Activated CD4-positive, alpha-beta T cell treated with anti-CD3 and anti-CD28 coated beads for 1 hour (primary cell): ENCODE results near the gene TTC28.

Experiments
- DNase-seq: peaks from one replicate; pipeline ENCODE4 v3.0.0-alpha.2; 2020

TTC28 gene

DNA sequence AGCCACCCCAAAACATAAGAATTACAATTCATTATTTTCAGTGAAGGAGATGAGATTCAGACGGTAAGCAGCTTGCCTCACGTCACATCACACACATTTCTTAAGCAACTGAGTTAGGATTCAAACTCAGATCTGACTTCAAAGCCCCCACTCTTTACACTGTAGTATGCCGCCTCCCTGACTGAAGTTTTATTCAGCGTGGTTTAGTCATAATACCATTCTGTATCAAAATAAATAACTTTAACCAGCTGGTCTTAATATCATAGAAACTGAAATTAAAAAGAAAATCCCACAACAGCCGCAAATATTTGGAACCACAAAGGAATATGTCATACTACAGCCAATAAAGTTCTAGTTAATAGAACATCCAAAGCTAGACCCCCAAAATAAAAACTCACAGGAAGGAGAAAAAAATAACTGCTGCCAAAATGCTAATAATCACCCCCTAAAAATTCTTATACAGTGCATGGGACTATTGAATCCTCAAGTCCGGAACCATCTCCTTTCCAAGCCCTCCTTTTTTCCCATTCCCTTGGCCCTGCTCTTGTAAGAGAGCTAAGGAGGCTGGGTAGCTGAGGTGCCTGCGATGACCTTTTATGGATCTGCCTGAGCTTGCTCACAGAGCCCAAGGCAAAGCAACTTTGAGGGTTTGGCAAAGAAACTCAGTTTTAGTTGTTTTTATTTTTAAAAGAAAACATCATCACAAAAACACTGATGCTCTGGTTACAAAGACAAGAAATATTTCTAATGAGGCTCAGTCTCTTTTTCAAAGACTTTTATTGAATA lies 334.5 kb downstream of the TTC28 start:
- DNase-seq: no peak

DNA sequence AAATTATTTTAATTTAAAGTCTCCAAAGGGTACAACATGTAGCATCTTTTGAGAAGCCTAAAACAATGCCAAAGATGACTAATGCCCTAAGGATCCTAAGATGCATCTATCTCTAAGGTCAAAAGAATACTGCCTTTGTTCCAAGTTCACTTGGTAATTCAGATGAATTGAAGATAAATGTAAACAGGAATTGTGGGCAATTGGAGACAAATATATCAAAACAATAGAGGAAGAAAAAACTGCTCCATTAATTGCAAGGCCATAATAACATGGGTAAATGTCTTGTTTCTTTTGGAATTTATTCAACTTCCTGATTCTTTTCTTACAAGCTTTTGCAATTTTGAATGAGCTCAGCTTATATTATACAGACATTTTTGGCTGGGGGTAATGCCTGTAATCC lies 338.6 kb downstream of the TTC28 start:
- DNase-seq: no peak

DNA sequence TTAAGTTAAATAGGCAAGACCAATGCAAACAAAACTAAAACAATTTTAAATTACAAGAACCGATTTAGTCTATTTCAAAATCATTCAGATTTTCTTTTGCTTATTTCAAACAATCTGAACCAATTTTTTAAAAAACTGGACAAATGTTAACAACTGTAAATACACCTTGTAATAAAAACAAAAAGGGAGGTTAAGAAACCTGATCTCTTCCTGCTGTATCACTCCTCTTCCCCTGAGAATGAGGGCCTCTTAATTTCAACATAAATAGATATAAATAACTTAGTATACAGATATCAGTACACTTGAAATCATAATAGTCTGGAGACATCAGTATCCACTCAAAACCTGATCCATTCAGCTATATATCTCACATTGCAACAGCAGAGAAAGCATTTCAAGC lies 346.6 kb downstream of the TTC28 start:
- no peak for DNase-seq

DNA sequence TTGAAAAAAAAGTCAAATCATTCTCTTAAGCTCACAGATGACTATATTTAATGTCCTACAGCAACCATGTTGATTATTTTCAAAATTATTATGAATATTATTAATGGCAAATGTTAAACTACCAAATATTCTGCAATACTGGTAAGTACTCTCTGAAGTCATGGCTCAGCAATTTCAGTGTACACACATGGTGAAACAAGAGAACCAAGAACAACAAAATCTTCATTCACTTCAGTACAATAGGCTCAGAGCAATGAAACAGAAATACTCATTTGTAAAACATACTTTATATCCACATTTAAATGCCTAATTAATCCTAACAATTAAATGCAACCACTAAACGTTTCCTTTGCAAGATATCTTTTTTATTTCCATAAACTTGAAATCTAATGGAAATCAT lies 347.2 kb downstream of the TTC28 start:
- DNase-seq: no peak

DNA sequence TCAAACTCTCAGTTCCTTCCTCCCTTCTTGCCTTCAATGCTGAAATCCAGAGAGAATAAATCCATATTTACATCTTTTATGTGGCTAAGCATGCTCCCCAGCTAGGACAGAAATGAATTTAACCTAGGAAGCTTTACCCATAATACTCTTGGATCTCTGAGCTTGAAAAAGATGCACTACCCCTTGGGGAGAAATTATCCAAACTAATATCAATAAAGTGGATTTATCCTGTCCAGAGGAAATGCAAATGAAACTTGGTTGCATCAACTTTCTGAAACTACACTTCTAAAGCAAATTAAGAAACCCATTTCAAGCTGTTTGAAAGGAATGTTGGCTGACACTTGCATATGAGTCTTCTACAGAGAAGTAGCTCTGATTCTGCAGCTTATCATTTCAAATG lies 347.9 kb downstream of the TTC28 start:
- no peak for DNase-seq

DNA sequence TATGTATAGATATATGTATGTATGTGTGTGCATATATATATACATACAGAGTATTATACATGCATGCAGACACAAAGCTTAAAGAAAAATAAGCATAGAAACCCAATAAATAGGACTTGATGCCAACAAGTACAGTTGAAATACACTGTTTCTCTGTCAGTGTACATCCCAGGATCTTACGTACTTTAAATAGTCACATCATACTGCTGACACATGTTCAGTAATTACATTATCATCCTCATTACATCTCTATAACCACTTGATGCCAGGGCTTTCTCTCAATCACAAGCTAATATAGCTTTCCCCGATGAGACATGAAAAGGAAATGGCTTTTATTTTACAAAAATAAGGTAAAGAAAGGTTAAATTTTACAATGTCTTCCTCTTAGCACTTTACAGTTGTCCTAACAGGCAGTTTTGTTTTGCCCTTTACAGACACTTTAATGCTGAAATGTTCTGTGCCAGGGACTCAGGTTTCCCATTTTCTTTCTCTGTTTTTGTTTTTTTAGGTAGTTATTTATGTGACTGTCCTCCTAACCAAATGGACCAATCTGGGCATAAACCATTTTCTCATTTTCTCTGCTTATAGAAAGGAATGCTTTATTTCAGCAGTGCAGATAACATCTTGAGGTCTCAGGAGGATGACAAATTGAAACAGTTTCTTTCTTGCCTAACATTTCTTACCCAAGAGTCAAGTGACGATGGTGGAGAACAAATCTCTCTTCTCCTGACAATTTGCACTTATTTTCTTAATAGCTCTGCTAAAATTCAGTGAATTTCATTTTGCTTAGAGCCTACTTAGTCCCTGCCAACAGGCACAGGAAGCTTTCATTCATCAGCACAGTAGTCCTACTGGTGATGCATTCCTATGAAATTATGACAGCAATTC lies 350.2 kb downstream of the TTC28 start:
- no peak for DNase-seq

DNA sequence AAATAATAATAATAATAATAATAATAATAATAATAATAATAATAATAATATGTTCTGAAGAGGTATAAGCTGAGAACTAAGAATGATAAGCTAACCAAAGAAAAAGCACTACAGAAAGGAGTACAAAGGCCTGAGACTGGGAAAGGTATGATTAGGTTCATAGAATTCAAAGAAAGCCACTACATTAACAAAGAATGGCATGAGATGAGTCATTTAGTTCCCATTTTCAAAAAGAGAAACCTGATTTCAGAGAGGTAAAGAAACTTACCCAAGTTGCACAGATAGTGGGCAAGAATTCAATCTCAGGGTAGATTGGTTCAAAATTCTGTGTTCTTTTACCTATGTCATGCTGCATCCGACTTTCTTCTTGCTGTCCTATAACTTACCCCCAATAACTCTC lies 350.9 kb downstream of the TTC28 start:
- DNase-seq: no peak

DNA sequence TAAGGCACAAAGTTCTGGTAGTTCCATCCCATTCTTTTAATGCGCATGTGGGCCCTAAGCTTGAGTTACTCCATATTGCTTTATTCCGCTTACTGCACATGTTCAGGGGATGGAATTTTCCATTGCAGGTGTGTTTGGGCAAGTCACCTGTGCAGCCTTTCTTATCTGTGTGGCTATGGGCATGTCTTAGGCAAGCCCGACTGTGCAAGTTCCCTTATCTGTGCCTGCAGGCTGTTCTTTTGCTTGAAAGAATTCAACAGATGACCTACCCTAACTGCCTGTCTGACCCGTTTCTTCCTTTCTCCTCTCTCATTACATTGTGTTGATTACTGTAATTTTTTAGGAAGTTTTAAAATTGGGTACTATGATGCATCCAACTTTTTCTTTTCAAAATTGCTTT lies 363.6 kb downstream of the TTC28 start:
- no peak for DNase-seq

DNA sequence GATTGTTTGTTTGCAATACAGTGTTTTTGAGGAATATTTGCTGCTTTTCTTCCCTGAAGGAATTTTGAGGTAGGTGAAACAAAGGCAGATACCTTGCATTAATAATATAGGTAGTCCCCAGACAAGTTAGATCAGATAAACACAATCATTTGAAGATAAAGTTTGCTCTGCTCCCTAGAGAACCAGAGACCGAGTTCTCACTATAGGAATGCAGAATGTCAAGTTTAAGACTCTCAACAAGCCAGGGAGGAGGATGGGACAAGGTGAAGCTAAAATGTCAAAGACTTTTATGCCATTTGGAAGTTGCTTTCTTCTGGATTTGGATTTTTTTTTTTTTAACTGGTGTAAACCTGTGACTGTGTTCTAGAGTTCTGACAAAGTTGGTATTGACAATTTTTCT lies 364.7 kb downstream of the TTC28 start:
- DNase-seq: no peak

DNA sequence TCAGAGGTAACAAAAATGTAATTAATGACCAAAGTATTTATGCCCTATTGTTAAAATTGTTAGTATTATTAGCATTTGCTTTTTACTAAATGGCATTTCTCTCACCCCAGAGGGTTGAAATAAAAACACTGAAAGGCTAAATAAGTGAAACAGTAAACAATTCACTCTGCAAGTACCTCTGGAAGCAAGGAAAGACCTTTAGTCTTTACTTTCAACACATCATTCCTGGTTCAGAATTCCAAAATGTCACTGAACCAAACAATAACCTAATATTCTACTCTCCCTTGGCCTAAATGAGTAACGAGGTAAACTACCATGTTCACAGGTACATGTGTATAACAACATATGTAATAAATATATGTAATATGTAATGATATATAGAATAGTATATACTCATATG lies 369.3 kb downstream of the TTC28 start:
- no peak for DNase-seq

DNA sequence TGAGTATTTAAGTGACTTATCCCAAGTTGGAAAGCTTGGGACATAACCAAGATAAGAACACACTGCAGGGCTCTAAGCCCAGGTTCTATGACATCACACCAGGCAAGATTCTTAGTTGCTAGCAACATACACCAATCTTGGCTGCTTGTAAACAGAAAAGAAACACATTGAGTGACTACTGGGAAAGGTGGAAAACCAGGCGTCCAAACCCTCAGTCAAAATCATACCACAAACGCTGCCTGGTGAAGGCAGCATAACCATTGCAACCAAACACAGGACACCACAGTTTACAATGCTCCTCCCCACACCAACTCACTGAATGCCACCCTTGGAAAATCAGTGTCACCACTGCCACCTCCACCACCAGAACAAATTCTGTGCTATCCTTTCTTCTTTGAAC lies 379.9 kb downstream of the TTC28 start:
- DNase-seq: no peak

DNA sequence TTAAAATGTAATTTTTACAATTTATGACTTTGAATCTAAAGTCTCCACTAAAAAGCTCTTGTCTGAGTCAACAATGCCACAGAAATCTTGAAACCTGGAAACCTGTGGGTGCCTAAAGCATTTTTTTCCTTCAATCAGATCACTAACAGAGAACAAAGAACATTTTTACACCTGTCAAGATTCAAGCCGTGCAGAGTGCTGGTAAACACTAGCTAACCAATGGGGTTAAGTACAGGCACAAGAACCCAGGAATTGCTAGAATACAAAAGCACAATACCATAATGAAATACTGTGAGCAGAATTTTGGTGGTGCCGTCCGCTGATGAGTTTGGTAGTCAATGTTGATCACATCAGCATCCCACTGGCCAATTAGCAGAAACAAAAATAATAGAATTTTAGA lies 380.3 kb downstream of the TTC28 start:
- DNase-seq: no peak

DNA sequence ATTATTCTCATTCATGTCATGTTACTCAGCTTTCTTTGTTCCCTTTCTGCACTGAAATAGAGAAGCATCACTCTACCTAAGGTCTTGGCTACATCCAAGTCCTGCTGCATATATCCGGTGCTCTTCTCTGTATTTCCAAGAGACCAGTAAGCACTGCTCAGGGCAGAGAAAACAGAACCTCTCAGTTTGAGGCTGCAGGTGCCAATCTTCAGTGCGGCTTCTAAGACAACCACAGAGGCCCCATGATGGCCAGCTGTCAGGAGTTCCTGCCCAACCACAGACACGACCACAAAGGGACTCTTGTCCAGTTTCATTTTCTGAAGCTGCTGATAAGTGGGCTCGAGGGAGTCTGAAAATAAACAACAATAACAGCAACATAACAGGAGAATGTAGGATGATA lies 382.1 kb downstream of the TTC28 start:
- no peak for DNase-seq

DNA sequence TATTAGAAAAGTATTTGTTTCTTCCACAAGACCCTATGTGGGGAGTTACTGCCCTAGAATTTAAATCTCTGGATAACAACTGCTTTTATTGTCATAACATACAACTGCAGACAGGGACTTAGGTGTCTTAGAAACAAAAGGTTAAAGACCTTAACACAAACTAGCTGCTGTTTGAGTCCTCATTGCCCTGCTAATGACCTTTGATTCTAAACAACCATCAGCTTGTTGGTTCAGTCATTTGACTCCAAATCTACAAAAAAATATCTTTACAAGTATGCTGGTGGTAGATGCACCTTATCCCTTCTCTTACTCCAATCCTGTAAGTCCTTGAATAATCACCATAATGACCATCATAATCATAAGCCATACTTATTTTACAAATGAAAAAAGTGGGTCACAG lies 383.2 kb downstream of the TTC28 start:
- no peak for DNase-seq

DNA sequence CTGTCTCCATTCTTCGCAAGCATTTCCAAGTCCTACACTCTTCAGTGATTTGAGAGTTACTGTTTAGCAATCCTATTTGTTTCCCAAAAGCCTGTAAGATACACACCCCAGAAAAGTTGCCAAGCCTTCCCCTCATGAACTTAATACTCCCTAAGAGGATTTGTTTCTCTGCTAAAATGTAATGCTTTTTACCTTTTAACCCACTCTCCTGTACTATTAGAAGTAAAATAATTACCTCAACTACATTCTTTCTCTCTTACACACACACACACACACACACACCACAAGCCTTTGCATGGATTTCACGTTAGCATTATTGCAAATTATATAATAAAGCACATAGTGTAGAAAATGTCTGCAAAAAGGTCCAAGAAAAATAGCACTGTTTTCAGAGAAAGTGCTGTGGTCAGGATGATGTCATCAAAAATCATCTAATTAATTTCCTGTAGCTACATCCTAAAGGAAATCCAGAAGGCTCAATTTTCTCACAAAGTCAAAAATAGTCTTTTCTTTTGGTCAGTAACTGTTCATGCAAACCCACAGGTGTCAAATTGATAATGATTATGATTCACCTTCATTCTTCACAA lies 396.5 kb downstream of the TTC28 start:
- no peak for DNase-seq

DNA sequence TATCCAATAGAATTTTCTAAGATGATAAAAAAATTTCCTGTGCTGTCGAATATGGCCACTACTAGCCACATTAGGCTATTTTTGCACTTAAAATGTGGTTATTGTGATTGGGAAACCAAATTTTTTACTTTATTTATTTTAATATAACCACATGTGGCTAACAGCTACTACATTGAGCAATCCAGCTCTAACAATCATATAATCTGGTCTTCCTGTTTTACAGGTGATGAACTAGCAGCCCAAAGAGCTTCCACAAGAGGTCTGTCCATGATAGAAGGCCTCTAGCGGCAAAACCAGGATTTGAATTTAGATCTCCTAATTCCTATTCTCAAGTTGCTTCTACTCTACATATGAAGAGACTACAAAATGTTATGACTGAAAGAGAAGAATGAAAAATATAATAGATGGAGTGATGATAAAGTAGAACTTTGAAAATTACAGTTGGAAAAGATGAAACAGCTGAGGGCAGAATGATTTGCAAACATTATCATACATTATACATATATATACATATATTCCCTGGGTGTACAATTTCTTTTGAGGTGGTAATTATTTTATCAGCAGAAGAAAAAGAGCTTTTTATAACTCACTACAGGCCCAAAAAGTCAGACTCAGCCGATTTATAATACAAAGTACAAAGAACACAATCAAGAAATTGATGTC lies 397.1 kb downstream of the TTC28 start:
- DNase-seq: no peak

DNA sequence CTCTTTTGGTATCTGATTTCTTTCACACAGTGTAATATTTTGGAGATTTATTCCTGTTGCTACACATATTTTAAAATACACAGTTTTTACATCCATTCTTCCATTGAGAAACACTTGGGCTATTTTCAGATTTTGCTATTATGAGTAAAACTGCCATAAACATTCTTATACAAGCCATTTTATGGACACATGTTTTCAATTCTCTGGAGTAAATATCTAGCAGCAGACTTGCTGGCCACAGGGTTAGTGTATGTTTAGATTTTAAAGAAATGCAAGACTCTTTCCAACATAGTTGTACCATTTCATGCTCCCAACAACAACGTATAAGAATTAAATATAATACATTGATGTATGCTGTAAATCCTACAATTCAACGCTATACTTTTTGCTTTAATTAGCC lies 399.8 kb downstream of the TTC28 start:
- no peak for DNase-seq

DNA sequence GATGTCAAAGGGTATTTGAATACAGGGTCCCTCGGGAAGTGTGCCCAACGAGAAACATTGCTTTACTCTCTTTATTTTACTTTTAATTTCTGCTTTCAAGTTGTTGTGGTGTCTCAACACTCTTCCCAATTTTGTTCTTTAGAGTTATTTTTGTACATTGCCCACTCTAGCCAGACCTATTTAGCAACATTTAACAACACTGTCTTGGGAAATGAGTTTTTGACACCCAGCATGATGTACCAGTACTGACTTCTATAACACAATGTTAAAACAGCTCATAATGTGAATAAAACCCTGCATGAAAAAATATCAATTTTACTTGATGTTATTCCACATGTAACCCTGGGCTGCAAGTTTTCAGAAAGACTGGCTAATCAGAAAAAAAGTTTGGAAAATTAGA lies 410.4 kb downstream of the TTC28 start:
- DNase-seq: no peak

DNA sequence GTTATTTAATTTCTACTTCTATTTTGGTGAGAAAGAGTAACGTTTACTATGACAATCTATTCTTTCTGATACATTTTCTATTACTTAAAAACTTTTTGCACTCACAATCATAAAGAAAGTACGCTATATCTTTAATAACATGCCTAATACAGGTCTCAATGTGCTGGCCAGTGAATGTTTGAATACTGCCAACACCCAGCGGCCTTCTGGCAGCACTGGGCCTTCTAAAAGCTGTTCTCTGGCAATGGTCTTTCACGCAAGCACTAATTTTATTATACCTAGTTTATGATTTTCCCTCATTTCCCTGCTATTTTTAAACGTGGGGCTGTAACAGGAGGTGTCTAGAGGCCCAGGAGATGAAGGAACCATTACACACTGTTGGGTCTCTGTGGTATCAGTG lies 410.8 kb downstream of the TTC28 start:
- no peak for DNase-seq

DNA sequence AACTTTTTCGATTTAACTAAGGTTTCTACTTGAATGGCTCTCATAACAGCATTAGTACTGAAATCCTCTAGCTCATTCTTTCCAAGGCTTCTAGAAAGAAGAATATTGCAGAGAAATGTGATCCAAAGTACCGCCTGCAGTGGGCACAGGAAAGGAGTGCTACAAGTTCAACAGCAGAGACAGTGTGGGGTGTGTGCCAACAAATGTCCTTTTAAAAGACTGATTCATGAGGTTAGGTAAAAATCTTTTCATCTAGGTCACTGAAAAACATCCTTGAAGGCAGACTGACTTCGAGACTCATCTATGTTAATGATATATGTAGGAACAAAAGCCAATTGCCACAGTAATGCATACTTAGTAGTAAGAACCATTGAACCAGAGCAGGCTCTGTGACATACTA lies 411.5 kb downstream of the TTC28 start:
- no peak for DNase-seq

DNA sequence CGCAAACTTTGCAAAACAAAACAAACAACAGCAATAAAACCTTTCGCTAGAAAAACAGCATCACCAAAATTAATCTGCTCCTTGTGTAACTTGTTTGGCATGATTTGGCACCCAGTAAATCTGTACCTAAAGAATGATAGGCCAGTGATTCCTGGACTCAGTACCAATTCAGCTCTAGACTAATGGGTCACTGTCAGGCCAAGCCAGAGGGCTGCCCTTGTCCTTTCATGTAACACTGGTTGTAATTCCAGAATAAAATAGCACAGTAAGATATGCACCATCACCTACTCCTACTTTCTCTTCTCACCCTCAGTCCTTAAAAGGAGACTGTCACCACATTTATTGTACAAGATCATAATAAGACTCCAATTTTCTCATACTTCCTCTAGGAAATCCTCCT lies 419.0 kb downstream of the TTC28 start:
- no peak for DNase-seq

DNA sequence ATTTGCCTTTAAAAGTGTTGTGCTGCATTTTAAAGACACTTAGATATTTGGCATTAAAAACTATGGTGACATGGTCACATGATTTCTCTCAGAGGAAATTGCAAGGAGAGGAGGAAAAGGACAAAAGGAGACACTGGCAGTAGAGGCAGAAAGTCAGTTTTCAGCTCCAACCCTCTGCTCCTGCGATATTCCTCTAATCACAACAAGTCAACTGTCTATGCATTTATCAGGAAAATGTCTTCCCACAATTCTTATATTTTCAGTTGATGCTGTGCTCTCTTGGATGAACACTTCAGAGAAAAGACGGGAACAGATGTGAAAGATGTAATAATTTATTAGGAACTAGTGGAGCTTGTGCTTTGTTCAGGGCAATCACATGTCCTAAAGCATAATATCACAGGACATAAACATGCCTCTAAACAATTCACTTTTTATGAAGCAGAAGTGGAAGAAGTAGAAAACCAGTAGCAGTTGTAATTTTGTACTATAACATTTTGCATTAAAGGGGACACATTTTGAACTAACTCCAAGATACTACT lies 419.8 kb downstream of the TTC28 start:
- DNase-seq: no peak

DNA sequence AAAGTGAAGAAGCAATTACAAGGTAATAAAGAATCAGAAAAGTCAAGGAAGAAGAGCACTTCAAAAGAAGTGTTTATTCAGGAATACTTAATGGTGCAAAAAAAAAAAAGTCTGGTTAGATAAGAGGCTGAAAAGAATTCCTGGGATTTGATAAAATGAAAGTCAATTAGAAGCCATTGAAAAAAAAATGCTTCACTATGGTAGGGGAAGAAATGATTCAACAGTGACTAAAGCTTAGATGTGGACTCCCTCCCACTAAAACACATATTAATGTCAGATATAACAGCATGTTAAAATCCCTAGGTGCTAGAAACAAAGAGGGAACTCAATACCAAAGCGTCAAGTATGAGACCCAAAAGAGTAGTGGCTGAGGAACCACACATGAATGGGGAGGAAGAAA lies 425.2 kb downstream of the TTC28 start:
- DNase-seq: no peak
